GM06990 (cell line): ENCODE data around the gene KRT10.

Experiments used
- DNase-seq: peaks from one replicate; pipeline ENCODE4 v3.0.0-alpha.2; 2011; ENCODE audit not compliant: insufficient read length; ENCODE audit errors: extremely low read depth
- H3K27me3 ChIP-seq: replicated peaks from 2 replicates; pipeline ENCODE4 v1.6.0; 2011; ENCODE audit warnings: low read length; ENCODE audit not compliant: control insufficient read depth, insufficient read depth
- H3K36me3 ChIP-seq: 2 replicates; pipeline ENCODE4 v1.5.1; 2011; ENCODE audit warnings: low read length; ENCODE audit not compliant: control insufficient read depth, insufficient read depth
- H3K4me3 ChIP-seq: replicated peaks from 2 replicates; pipeline ENCODE4 v1.5.1; 2011; ENCODE audit warnings: low read depth, mild to moderate bottlenecking, control low read depth, low read length
- CTCF ChIP-seq: IDR thresholded peaks from 2 replicates; pipeline ENCODE4 v1.5.1; 2011; ENCODE audit warnings: low read length, control low read depth, mild to moderate bottlenecking, inconsistent platforms; ENCODE audit not compliant: insufficient read depth, poor library complexity, severe bottlenecking

The KRT10 gene

GRCh38 chr17:40830085-40830776 is 7.8 kb upstream of the KRT10 start:
- Histone ChIP-seq H3K4me3 (no peak overlapping the region), H3K27me3 (no peaks in the 10 kb centered on the region), H3K36me3 (no peaks in the 10 kb centered on the region; the same call in 1 of the 2 replicates)
- no peak for TF ChIP-seq CTCF
- DNase-seq: no peak

GRCh38 chr17:40828454-40829044 is 6.1 kb upstream of the KRT10 start:
- H3K27me3 ChIP-seq: no peaks in the 10 kb centered on the region
- no peaks in the 10 kb centered on the region for H3K36me3 ChIP-seq
- DNase-seq: no peak
- H3K4me3 ChIP-seq: no peak overlapping the region
- no peak for TF ChIP-seq CTCF

GRCh38 chr17:40827746-40828453 is 5.5 kb upstream of the KRT10 start:
- no peak for DNase-seq
- Histone ChIP-seq H3K27me3 (no peaks in the 10 kb centered on the region), H3K36me3 (no peaks in the 10 kb centered on the region), H3K4me3 (no peak overlapping the region)
- no peak for TF ChIP-seq CTCF

DNA sequence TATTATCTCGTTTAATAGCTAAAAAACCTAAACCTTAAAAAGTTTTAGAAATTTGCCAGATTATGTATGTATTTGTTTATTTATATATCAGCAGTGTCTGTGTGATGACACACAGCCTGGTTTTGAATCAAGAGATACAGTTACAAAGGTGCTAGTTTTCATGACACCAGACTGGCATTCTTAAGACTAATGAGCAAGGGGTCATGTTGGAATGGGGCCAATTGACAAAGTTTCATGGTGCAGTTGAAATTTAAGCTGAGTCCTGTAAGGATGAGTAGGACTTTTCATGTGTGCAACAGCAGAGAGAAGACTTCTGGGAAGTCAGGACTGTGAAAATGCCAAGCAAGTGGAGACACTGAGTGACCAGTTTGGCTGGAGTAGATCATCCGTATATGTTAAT is 3.2 kb upstream of the KRT10 start:
- no peak for TF ChIP-seq CTCF
- Histone ChIP-seq H3K36me3 (no peaks in the 10 kb centered on the region), H3K4me3 (no peak overlapping the region)

GRCh38 chr17:40824015-40824832 is 1.8 kb upstream of the KRT10 start:
- Histone ChIP-seq H3K36me3 (no peaks in the 10 kb centered on the region), H3K4me3 (no peak overlapping the region), H3K27me3 (no peaks in the 10 kb centered on the region)
- no peak for DNase-seq
- TF ChIP-seq CTCF: no peak

More for the DNA sequence above, 3.2 kb upstream of the KRT10 start:
- no peak for DNase-seq
- no peaks in the 10 kb centered on the region for H3K27me3 ChIP-seq
